SK-N-SH (cell line): ENCODE data around the gene IKZF1. TPM values are rescaled to one million over a fixed set of nuclear protein-coding genes. Genes with fewer than 3 reads are reported as not detected.

Experiments used
- CTCF ChIA-PET: fragments of 300-600, 350-600 bp; formaldehyde crosslinking; extraction: SDS; loops from one replicate; lab custom pipeline; 2021; lab: Yijun Ruan, JAX
- POLR2A ChIA-PET: fragments of 350-600 bp; sonication (Branson Sonifier 250); formaldehyde crosslinking; extraction: SDS; loops from one replicate; lab custom pipeline; 2020; ENCODE audit warnings: antibody characterized with exemption, inconsistent platforms; lab: Yijun Ruan, JAX
- DNase-seq: peaks from one replicate; pipeline ENCODE4 v3.0.0; 2012
- H2AFZ ChIP-seq: fragments of 200-600 bp; sonication (generic); 2 replicates; pipeline ENCODE4 v1.8.1; 2016; ENCODE audit warnings: antibody characterized with exemption, mild to moderate bottlenecking, low read depth
- H3F3A ChIP-seq: fragments of 200-600 bp; sonication (generic); replicated peaks from 2 replicates; pipeline ENCODE3; 2016; ENCODE audit warnings: antibody characterized with exemption, mild to moderate bottlenecking; ENCODE audit not compliant: insufficient read depth
- H3K27ac ChIP-seq, 2 experiments: fragments of 200-500 bp in 1 of 2; fragments of 200-600 bp in 1 of 2; sonication (Bioruptor generic) in 1 of 2; sonication (generic), shearing (Covaris generic) in 1 of 2; 2 replicates each; pipeline versions ENCODE4 v1.5.1 to v1.6.1; 2014 to 2016; ENCODE audit warnings: low read depth in 2 of 2, inconsistent platforms in 1 of 2, low read length in 1 of 2, mild to moderate bottlenecking in 1 of 2, mixed read lengths in 1 of 2
- H3K27me3 ChIP-seq: fragments of 200-600 bp; sonication (generic), shearing (Covaris generic); 2 replicates; pipeline ENCODE4 v1.6.1; 2016; ENCODE audit warnings: mixed run types; ENCODE audit not compliant: insufficient read depth
- H3K36me3 ChIP-seq, 2 experiments: fragments of 200-500 bp in 1 of 2; fragments of 200-600 bp in 1 of 2; sonication (Bioruptor generic) in 1 of 2; sonication (generic) in 1 of 2; replicated peaks in 1 of 2; 2 replicates each; pipeline versions ENCODE3 to v1.5.1; 2014 to 2016; ENCODE audit warnings: low read length in 1 of 2, mild to moderate bottlenecking in 1 of 2; ENCODE audit not compliant: insufficient read depth in 2 of 2, control insufficient read depth in 1 of 2
- H3K4me1 ChIP-seq, 2 experiments: fragments of 200-500 bp in 1 of 2; fragments of 200-600 bp in 1 of 2; sonication (Bioruptor generic) in 1 of 2; sonication (generic), shearing (Covaris generic) in 1 of 2; 2 replicates each; pipeline versions ENCODE4 v1.5.1 to v1.6.1; 2014 to 2016; ENCODE audit warnings: low read depth in 1 of 2, low read length in 1 of 2, mixed run types in 1 of 2; ENCODE audit not compliant: insufficient read depth in 2 of 2, control insufficient read depth in 1 of 2
- H3K4me2 ChIP-seq: fragments of 200-600 bp; sonication (generic), shearing (Covaris generic); 2 replicates; pipeline ENCODE4 v1.6.1; 2017; ENCODE audit warnings: mixed run types
- H3K4me3 ChIP-seq, 2 experiments: fragments of 200-500 bp in 1 of 2; fragments of 200-600 bp in 1 of 2; sonication (Bioruptor generic) in 1 of 2; sonication (generic), shearing (Covaris generic) in 1 of 2; 2 replicates each; pipeline versions ENCODE4 v1.5.1 to v1.8.1; 2014 to 2016; ENCODE audit warnings: low read depth in 2 of 2, inconsistent platforms in 1 of 2, low read length in 1 of 2, mild to moderate bottlenecking in 1 of 2, mixed read lengths in 1 of 2, moderate library complexity in 1 of 2
- H3K79me2 ChIP-seq: fragments of 200-600 bp; sonication (generic); 2 replicates; pipeline ENCODE4 v1.8.1; 2017; ENCODE audit warnings: mild to moderate bottlenecking; ENCODE audit not compliant: insufficient read depth
- H3K9ac ChIP-seq: fragments of 200-600 bp; sonication (generic); 2 replicates; pipeline ENCODE4 v1.6.1; 2017; ENCODE audit warnings: mixed run types
- H3K9me2 ChIP-seq: fragments of 200-600 bp; sonication (generic); 2 replicates; pipeline ENCODE4 v1.6.1; 2017; ENCODE audit warnings: mixed run types
- H3K9me3 ChIP-seq: fragments of 200-600 bp; sonication (generic); 2 replicates; pipeline ENCODE4 v1.6.1; 2017; ENCODE audit warnings: mixed run types, mild to moderate bottlenecking, moderate library complexity
- H4K20me1 ChIP-seq: fragments of 200-600 bp; sonication (generic); 2 replicates; pipeline ENCODE4 v1.6.1; 2017; ENCODE audit warnings: mild to moderate bottlenecking, mixed run types; ENCODE audit not compliant: insufficient read depth
- EP300 ChIP-seq, 2 experiments: IDR thresholded peaks; 2 replicates each; pipeline versions ENCODE4 v1.4.0 to v1.6.1; 2012; ENCODE audit warnings: borderline replicate concordance in 1 of 2, low read depth in 1 of 2, low read length in 1 of 2
- EZH2phosphoT487 ChIP-seq: fragments of 200-600 bp; sonication (generic); IDR thresholded peaks from 2 replicates; pipeline ENCODE4 v1.6.1; 2017; ENCODE audit warnings: low read depth, mixed run types, mild to moderate bottlenecking, antibody characterized with exemption, moderate library complexity, borderline replicate concordance
- FOXJ3 ChIP-seq: sonication (generic); formaldehyde crosslinking; IDR thresholded peaks from 2 replicates; pipeline ENCODE4 v1.5.1; 2020; ENCODE audit warnings: mild to moderate bottlenecking, missing genetic modification reagents
- GABPA ChIP-seq: IDR thresholded peaks from 2 replicates; pipeline ENCODE4 v1.4.0; 2012; ENCODE audit warnings: low read depth, mild to moderate bottlenecking
- GATA2 ChIP-seq: sonication (generic); formaldehyde crosslinking; IDR thresholded peaks from 2 replicates; pipeline ENCODE4 v1.5.0; 2020; ENCODE audit warnings: mild to moderate bottlenecking, missing genetic modification reagents
- MEF2A ChIP-seq: IDR thresholded peaks from 2 replicates; pipeline ENCODE4 v1.4.0; 2012; ENCODE audit warnings: low read depth, borderline replicate concordance
- MXI1 ChIP-seq: IDR thresholded peaks from 2 replicates; pipeline ENCODE4 v1.6.1; 2012; ENCODE audit warnings: mild to moderate bottlenecking, low read depth, low read length, improper control_type of control experiment
- NFIC ChIP-seq: IDR thresholded peaks from 2 replicates; pipeline ENCODE4 v1.4.0; 2012; ENCODE audit warnings: borderline replicate concordance
- NRF1 ChIP-seq: IDR thresholded peaks from 2 replicates; pipeline ENCODE4 v1.6.1; 2012; ENCODE audit warnings: low read depth, mild to moderate bottlenecking, low read length
- POLR2AphosphoS5 ChIP-seq: IDR thresholded peaks from 2 replicates; pipeline ENCODE4 v1.6.1; 2012; ENCODE audit warnings: low read depth, low read length
- RAD21 ChIP-seq: IDR thresholded peaks from 2 replicates; pipeline ENCODE4 v1.6.1; 2012; ENCODE audit warnings: mild to moderate bottlenecking, low read length
- RCOR1 ChIP-seq: fragments of 150-350 bp; IDR thresholded peaks from 2 replicates; pipeline ENCODE4 v1.6.1; 2017; ENCODE audit warnings: antibody characterized with exemption, low read length
- RXRA ChIP-seq: IDR thresholded peaks from 2 replicates; pipeline ENCODE4 v1.4.0; 2012; ENCODE audit warnings: low read depth, mild to moderate bottlenecking, borderline replicate concordance
- SIN3A ChIP-seq: IDR thresholded peaks from 2 replicates; pipeline ENCODE4 v1.6.1; 2012; ENCODE audit warnings: low read depth, mild to moderate bottlenecking, low read length, moderate library complexity, borderline replicate concordance
- SMC3 ChIP-seq: IDR thresholded peaks from 2 replicates; pipeline ENCODE4 v1.6.1; 2012; ENCODE audit warnings: low read depth, low read length, improper control_type of control experiment
- TAF1 ChIP-seq: IDR thresholded peaks from 2 replicates; pipeline ENCODE4 v1.6.1; 2012; ENCODE audit warnings: low read depth, mild to moderate bottlenecking, low read length, moderate library complexity, borderline replicate concordance
- TCF12 ChIP-seq: IDR thresholded peaks from 2 replicates; pipeline ENCODE4 v1.4.0; 2012
- TEAD4 ChIP-seq: IDR thresholded peaks from 2 replicates; pipeline ENCODE4 v1.4.0; 2012; ENCODE audit warnings: mild to moderate bottlenecking, borderline replicate concordance; ENCODE audit not compliant: insufficient read depth
- USF2 ChIP-seq: fragments of 150-350 bp; IDR thresholded peaks from 2 replicates; pipeline ENCODE4 v1.6.1; 2017; ENCODE audit warnings: antibody characterized with exemption, low read length, low read depth, borderline replicate concordance
- YY1 ChIP-seq: IDR thresholded peaks from 2 replicates; pipeline ENCODE4 v1.4.0; 2012; ENCODE audit warnings: low read depth, mild to moderate bottlenecking
- WGBS: methylation state at CpG from one replicate; pipeline ENCODE4 v1.1.6; 2017; ENCODE audit warnings: low lambda C conversion rate; 5-methylcytosine and 5-hydroxymethylcytosine counted together
- polyA plus RNA-seq, 3 experiments: library from polyadenylated mRNA; depleted of rRNA; stranded (reverse); fragments of >200 nt; gene quantifications; 2 replicates each; pipeline ENCODE4 v1.2.3, GENCODE V29; 2012
- TF ChIP-seq, protein P1 (sequence below): fragments of 200-600 bp; sonication (generic); IDR thresholded peaks from 2 replicates; pipeline ENCODE4 v1.6.1; 2017; ENCODE audit warnings: antibody characterized with exemption, mild to moderate bottlenecking, moderate library complexity
- TF ChIP-seq, protein P2 (sequence below): IDR thresholded peaks from 2 replicates; pipeline ENCODE4 v1.4.0; 2012; ENCODE audit warnings: low read depth
- TF ChIP-seq, protein P3 (sequence below): IDR thresholded peaks from 2 replicates; pipeline ENCODE4 v1.4.0; 2012; ENCODE audit warnings: low read depth, borderline replicate concordance

The IKZF1 gene
- polyA plus RNA-seq, 1 of the 3 experiments (the other 2 are of a cell fraction), result not detected

- no peak overlapping the region for H3K4me2 ChIP-seq
Measured at GRCh38 chr7:50304911-50305582, 531 bp downstream of the IKZF1 start.

DNA sequence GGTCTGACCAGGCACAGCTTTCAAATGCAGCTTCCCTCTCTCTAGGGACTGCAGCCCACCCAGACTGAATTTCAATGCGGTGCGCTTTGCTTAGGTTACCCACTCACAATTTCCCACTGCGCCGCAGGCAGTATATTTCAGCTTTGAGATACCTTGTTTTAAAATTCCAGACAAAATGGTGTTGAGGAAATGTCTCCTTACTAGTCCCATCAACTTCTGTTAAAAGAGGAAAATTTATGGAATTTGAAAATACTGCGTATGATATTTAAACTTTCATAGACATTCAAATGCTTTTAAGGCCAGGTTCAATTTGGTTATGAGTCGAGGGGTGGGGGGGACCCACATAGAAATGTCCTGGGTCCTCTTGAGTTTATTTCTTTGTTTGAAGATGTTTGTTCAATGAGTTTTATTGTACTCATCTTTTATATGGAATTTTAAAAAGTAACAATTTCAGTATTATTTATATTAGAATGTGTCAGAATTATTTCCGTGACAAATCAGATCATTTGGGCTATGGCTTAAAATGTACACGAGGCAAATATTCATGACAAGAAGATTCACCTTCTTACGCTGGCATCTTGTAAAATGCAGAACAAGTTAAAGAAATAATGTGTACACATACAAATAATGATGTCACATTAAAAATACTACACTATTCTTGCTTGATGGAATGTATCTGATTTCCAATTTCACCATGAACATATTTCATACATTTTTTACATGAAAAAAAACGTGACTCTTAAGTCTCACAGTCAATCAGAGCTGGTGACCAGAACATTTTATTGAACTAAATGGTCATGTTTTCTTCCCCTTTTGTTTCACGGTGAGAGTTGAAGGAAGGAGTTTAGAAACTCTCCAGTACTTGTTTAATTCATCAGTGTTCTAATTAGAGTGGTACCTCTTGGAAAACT is 1.3 kb downstream of the IKZF1 start:
- Histone ChIP-seq H3K9me3 (no peaks in the 10 kb centered on the region; the same call in 1 of the 2 replicates), H3K9ac (no peak overlapping the region), H3K36me3 (no peaks in the 10 kb centered on the region), H3K79me2 (no peaks in the 10 kb centered on the region), H3K4me1 (peaks cover 0 to 3% of the 10 kb centered on the region in 2 experiments; a peak in 1 of 4 replicates), H3F3A (no peaks in the 10 kb centered on the region), H3K4me3 (no peak overlapping the region), H4K20me1 (no peaks in the 10 kb centered on the region), H3K27me3 (peaks cover 24% of the 10 kb centered on the region), H2AFZ (no peak overlapping the region), H3K4me2 (no peak overlapping the region), H3K27ac (no peak overlapping the region), H3K9me2 (no peaks in the 10 kb centered on the region)
- ChIA-PET CTCF (interaction anchor here (0.7 to 2.0 kb wide), 7 partner anchors 9 to 112 kb away, joined by 3 to 4 read pairs (median 4); no protein-coding TSS in a partner anchor), POLR2A (no interaction called here)
- WGBS, result 71% methylated on average over 11 of the region's 11 CpGs
- DNase-seq, result no peak
- no peak for TF ChIP-seq YY1
- TF ChIP-seq EZH2phosphoT487, result no peak
- TF ChIP-seq GATA2 (CRISPR knock-in tag), result no peak
- TF ChIP-seq TEAD4, result no peak
- no peak for TF ChIP-seq POLR2AphosphoS5
- no peak for TF ChIP-seq RCOR1
- no peak for TF ChIP-seq NFIC
- TF ChIP-seq FOXJ3 (CRISPR knock-in tag), result no peak
- no peak for TF ChIP-seq RXRA
- no peak for TF ChIP-seq GABPA
- TF ChIP-seq, protein P1, sequence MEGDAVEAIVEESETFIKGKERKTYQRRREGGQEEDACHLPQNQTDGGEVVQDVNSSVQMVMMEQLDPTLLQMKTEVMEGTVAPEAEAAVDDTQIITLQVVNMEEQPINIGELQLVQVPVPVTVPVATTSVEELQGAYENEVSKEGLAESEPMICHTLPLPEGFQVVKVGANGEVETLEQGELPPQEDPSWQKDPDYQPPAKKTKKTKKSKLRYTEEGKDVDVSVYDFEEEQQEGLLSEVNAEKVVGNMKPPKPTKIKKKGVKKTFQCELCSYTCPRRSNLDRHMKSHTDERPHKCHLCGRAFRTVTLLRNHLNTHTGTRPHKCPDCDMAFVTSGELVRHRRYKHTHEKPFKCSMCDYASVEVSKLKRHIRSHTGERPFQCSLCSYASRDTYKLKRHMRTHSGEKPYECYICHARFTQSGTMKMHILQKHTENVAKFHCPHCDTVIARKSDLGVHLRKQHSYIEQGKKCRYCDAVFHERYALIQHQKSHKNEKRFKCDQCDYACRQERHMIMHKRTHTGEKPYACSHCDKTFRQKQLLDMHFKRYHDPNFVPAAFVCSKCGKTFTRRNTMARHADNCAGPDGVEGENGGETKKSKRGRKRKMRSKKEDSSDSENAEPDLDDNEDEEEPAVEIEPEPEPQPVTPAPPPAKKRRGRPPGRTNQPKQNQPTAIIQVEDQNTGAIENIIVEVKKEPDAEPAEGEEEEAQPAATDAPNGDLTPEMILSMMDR, result no peak
- TF ChIP-seq TCF12, result no peak
- no peak for TF ChIP-seq MXI1
- no peak for TF ChIP-seq MEF2A
- no peak for TF ChIP-seq SIN3A
- TF ChIP-seq, protein P2, sequence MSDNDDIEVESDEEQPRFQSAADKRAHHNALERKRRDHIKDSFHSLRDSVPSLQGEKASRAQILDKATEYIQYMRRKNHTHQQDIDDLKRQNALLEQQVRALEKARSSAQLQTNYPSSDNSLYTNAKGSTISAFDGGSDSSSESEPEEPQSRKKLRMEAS, result no peak
- TF ChIP-seq SMC3, result no peak
- TF ChIP-seq, protein P3, sequence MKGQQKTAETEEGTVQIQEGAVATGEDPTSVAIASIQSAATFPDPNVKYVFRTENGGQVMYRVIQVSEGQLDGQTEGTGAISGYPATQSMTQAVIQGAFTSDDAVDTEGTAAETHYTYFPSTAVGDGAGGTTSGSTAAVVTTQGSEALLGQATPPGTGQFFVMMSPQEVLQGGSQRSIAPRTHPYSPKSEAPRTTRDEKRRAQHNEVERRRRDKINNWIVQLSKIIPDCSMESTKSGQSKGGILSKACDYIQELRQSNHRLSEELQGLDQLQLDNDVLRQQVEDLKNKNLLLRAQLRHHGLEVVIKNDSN, result no peak

More at GRCh38 chr7:50304911-50305582, 531 bp downstream of the IKZF1 start:
- H4K20me1 ChIP-seq, result no peaks in the 10 kb centered on the region
- H3K9me2 ChIP-seq, result no peaks in the 10 kb centered on the region
- no peaks in the 10 kb centered on the region for H3K36me3 ChIP-seq
- POLR2A ChIA-PET, result no interaction called here
- no peak overlapping the region for H3K27ac ChIP-seq
- peak overlapping the region in 1 of 2 experiments; percentile 38; a peak in 1 of 4 replicates for H3K4me3 ChIP-seq
- CTCF ChIA-PET, result interaction anchor here (0.7 to 2.0 kb wide), 8 partner anchors 8 to 113 kb away, joined by 3 to 4 read pairs (median 4); no protein-coding TSS in a partner anchor
- H3K79me2 ChIP-seq, result no peaks in the 10 kb centered on the region
- H3F3A ChIP-seq, result no peaks in the 10 kb centered on the region
- 43% methylated on average over 20 of the region's 20 CpGs for WGBS
- H3K9me3 ChIP-seq, result no peaks in the 10 kb centered on the region; the same call in 1 of the 2 replicates
- H3K27me3 ChIP-seq, result peaks cover 24% of the 10 kb centered on the region
- no peak overlapping the region for H3K9ac ChIP-seq
- peak; percentile 25 for DNase-seq
- TF ChIP-seq YY1 (no peak), RAD21 (no peak), USF2 (no peak), NRF1 (no peak), EZH2phosphoT487 (no peak), EP300 (IDR thresholded peaks at IDR 0.05; ENCODE audit: borderline replicate concordance in 1 of 2, low read depth in 1 of 2, low read length in 1 of 2) (no peak), TAF1 (no peak)
- peaks cover 0 to 3% of the 10 kb centered on the region in 2 experiments; a peak in 1 of 4 replicates for H3K4me1 ChIP-seq
- H2AFZ ChIP-seq, result no peak overlapping the region; the same call in 1 of the 2 replicates
